ENCODE measurements around the gene ANGPTL7.

DNA sequence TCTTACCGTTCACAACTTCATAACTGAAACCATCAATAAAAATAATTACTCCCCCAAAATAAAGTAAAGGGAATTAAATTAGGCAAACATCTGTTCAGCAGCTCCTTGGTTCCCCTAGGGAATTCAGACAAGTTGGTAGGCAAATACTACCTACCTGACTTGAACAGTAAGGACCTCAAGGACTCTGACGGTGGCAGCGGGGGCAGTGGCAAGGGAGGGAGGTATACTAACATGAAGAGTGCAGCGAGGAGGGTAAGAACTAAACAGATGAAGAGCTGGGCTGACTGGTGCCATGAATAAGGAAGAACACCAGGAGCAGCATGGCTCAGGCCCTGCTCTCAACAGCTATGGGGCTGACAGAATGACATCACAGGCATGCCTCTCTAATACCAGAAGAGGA, 40.0 kb downstream of the ANGPTL7 start:
- TF ChIP-seq POLR2AphosphoS5 (IDR thresholded peaks at IDR 0.05; ENCODE audit: borderline replicate concordance, low read depth, low read length) (no peak), EZH2 (IDR thresholded peaks at IDR 0.05) (no peak), FOXP2 (optimal IDR thresholded peaks at IDR 0.05; ENCODE audit: control extremely low read depth, extremely low read length, insufficient read depth) (no peak)
